Stromal cell of bone marrow (primary cell): Measurements from ENCODE around the gene RBP5.
"Not testable (repeated sequence)": the region's sequence is repeated elsewhere in the genome, so short reads cannot be mapped to it uniquely, and the experiment has no call there.

ENCODE experiments used
- DNase-seq: peaks from one replicate; pipeline ENCODE4 v3.0.0-alpha.2; 2012; ENCODE audit warnings: low read depth

The RBP5 gene

GRCh38 chr12:7122811-7123769 lies 5.6 kb downstream of the RBP5 start:
- DNase-seq: no peak

DNA sequence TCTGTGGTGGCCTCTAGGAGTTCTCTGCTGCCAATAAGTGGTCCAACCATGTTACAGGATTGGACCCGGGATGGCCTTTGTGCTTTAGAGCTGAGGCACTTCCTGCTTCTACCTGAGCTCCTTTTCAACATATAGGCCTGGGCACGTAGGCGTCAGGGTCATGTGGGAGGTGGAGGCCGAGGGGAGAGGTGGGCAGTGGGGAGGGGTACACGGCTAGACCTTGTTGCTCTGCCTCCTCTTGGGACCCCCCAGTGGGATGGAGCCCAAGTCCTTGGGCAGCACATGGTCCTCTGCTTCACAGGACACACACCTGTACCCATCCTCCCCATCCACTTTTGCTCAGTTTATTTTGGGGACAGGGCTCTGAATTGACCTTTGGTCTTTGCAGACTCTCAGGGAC lies 7.4 kb downstream of the RBP5 start:
- no peak for DNase-seq

DNA sequence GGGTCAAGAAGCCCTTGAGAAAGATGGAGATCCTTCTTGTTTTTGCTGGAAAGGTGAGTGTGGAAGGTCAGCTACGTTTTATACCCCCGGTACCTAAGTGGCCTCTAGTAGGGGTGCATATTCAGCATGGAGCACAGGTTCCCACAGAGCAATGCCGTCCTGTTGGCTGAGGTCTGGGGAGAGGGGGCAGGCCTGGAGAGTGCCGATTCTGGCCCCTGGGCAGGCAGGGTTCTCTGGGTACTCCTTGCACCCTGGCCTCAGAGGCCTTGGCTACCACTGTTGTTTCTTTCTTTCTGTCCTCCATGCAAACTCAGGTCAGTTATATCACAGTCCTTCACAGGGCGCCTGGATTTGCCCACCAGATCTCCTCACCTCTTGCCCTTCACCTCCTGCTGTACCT lies 8.5 kb downstream of the RBP5 start:
- DNase-seq: no peak

GRCh38 chr12:7118881-7119280 lies 9.8 kb downstream of the RBP5 start:
- no peak for DNase-seq

DNA sequence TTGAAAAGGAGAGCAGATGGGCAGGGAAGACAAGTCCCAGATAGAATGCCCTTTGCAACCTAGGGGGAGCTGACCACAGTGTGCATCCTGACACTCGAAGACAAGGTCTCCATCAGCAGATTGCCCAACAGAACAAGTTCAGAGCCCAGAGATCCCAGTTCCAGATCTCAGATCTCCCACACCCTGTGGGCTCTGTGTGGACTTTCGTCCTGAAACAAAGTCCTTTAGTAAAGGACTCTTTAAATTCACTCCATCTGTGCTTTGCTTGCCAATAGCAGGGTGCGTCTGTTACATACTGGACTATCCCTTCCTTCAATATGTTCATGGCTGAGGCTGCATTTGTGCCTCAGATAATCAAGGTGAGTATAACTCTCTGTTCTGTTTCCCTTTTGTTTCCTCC lies 11.0 kb downstream of the RBP5 start:
- no peak for DNase-seq

DNA sequence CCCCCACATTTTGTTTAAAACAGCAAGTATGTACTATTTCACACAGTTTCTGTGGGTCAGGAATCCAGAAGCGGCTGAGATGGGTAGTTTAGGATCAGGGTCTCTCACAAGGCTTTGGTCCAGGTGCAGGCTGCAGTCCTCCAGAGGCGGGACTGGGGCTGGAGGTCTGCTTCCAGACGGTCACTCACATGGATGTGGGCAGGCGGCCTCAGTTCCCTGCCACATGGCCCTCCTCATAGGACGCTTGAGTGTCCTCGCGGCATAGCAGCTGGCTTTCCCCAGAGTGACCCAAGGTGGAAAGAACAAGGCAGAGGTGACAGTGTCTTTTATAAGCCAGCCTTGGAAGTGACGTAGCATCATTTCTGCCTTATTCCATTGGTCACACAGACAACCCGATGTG lies 11.8 kb downstream of the RBP5 start:
- DNase-seq: no peak

DNA sequence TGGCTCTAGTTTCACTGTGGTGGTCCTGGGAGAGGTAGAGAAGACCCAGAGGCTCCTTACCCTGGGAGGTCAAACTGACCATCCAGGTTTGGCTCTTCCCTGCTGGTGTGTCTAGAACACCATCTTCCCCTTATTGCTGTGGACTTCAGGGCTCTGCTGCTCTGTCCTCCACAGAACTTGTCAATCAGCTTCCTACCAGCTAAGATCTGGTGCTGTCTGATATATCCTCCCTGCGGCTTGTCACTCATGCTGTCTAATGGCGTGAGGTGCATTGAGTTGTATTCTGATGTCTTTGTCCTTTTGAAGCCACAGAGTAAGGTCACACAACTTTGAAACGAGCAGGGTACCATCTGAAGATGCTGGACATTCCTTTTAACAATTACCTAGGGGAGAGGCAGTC lies 12.5 kb downstream of the RBP5 start:
- no peak for DNase-seq

DNA sequence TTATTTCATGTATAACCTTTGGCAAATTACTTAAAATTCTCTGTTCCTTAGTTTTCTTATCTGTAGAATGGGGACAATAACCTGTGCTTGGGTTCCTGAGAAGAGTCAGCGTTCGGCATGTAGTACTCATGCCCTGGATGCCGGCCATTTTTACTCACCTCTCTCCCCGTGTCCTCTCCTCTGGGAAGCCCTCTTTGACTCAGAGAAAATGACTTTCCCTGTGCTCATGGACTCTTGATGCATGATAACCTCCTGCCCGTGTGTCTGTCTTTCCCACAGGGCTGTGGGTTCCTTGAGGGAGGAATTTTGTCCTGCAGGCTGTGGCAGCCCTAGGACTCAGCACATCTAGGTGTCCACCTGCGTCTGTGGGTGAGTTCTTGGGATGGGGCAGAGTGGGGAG lies 13.8 kb downstream of the RBP5 start:
- no peak for DNase-seq

DNA sequence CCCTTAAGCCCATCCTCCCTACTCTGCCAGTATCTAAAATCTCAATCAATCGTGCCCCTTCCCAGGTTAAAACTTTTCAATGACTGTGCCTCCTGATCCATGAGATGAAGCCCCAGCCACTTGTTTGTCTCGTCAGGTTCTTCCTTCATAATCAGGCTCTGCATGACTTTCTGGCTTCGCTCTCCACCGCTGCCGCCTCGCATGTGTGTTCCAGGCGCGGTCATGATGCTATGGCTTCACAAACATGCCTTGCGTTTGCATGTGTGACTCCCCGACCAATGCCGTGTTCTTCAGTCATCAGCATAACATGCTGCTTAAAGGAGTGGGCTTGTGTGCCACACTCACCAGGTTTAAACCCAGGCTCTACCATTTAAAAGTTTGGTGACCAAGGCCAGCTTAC lies 14.7 kb downstream of the RBP5 start:
- no peak for DNase-seq

DNA sequence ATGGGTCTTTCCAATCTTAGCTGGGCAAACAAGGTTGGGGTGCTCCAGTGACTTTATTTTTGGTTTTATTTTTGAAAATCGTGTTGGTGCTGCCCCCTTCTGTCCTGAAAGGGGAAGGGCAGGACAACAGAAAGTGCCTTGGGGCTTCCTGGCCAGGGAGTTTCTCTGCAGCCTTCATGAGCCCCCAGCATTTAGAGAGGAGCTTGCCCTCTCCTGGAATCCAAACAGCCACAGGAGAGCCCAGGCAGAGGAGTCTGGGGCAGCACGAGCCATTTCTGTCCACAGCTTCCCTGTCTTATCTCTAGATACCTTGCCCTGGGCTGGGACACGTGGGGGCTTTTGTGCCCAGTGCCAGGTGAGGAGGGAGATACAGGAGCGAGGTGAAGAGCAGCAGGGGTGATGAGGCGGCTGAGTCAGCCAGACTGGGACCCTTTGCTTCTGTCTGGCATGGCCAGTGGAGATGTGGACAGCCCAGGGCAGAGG lies 15.3 kb downstream of the RBP5 start:
- DNase-seq: no peak

- DNase-seq: no peak
Measured at GRCh38 chr12:7112041-7112440, 16.6 kb downstream of the RBP5 start.

DNA sequence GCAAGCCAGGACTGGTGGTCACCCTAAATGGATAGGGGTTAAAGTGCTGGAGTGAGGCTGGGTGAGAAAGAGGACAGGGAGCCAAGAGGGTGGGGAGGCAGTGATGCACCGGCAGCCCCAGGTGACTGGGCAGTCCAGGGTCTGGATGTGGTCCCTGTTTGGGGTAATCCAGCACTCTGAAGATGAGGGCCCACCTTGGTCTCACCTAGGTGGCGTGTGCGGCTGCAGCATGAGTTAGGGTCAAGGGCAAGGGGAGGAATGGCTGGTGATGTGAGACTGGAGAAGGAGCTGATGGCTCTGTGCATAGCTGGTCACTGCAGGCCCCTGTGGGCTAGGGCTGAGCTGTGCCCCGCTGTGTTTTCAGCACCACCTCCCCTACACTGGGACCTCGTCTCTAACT lies 18.0 kb downstream of the RBP5 start:
- DNase-seq: no peak

DNA sequence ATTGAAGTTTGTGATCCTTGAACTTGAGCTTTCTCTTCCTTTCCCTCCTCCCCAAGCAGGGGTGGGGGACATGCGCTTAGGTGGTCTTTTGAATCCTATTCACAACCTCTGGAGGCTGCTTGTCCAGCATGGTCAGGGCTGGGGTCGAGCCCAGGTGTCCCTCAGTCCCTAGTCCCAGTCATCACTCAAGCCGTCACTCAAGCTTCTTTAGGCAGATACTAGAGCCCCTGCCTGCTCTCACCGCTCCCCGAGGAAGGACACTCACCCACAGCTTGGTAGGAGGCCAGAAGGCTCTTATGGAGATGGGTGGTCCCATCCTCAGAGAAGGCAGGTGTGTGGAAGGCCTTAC lies 19.1 kb downstream of the RBP5 start:
- no peak for DNase-seq

GRCh38 chr12:7108796-7109571 lies 19.7 kb downstream of the RBP5 start, which contains the start of gene C1RL:
Gene C1RL (minus strand): TSS chr12:7109214. CDS start chr12:7109180, 34 bp downstream.
- peak; percentile 81 for DNase-seq

DNA sequence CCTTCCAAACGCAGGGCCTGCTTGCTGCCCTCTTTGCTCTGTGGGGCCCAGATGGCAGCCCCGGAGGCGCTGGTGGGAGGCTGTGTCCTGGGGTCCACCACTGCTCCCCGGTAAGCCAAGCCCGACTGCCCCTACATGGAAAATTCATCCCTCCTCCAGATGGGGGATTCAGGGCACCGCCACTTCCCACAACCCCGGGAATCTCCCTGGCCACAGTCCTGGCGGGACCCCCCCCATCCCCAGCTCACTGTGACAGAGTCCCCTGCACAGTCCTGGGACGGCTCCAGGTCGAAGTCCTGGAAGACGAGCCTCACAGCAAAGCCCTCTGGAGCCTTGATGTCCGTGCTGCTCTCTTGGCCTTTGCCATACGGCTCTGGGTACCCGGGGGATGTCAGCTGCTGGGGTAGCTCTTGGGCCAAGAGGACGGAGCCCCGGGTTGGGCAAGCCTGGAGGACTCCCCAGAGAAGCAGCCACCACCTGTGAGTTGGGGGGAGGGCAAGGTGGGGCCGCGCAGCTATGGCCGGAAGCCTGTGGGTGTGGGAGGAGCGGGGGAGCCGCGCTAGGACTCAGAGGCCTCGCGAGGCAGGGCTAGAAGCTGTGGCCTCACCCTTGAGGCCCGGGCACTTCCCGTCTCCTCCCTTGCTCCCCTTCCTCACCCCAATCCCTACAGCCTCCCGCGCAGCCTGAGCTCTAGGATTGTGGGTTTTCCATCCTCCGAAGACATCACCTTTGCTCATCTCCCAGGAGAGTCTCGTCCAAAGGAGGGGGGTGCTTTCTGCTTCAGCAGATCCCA lies 20.5 kb downstream of the RBP5 start:
- DNase-seq: no peak

GRCh38 chr12:7107636-7108002 lies 21.1 kb downstream of the RBP5 start:
- no peak for DNase-seq

DNA sequence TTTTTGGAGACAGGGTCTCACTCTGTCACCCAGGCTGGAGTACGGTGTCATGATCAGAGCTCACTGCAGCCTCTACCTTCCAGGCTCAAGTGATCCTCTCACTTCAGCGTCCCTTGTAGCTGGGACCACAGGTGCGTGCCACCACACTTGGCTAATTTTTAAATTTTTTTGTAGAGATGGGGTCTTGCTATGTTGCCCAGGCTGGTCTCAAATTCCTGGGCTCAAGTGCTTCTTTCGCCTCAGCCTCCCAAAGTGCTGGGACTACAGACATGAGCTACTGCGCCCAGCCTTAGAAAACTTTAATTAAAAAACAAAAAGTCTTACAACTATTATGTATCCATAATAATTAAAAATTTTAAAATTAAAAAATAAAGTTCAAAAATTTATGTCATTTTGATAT lies 21.5 kb downstream of the RBP5 start:
- DNase-seq: not testable (repeated sequence)

DNA sequence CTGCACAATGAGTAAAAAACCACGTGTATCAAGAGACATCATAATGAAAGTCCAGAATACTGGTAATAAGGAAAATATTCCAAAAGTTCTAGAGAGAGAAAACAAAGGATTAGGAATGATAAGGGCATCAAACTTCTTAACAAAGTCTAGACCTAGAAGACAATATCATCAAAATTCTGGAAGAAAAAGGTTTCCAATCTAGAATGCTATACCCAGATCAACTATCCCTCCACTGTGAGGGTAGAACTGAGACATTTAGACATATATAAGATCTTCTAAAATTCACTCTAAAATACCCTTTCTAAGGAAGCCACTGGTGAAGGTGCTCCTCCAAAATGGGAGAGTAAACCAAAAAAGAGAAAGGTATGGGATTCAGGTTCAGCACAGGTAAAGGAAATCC lies 22.6 kb downstream of the RBP5 start:
- DNase-seq: no peak

DNA sequence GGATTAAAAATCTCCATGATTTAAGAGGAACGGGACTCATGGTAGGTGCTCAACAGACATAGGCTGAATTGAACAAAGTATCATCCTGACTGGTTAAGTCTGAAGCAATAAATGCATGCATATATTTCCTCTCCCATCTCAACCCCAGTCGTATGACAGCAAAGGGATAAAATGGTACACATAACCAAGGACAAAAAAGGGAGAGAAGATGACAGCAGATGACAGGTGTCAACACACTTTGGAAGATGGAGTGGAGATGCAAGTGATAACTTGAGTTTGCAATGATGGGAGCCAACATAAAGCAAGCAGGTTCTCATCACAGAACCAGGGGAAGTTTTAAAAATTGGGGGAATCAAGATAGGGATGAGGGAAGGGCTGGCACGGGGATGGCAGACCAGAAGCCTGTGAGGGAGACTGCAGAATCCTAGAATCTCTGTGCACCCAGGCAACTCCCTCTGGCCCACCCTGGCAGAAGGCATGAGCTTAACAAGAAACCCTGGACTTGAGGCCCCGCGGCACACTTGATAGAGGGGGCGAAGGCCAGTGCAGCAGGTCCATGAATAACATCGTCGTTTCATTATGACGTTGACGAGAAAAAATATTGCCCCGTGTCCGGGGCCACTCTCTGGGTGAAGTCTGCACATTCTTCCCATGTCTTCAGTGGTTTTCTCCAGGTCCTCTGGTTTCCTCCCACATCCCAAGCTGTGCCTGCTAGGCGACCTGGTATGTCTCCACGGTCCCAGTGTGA lies 24.7 kb downstream of the RBP5 start:
- DNase-seq: no peak

DNA sequence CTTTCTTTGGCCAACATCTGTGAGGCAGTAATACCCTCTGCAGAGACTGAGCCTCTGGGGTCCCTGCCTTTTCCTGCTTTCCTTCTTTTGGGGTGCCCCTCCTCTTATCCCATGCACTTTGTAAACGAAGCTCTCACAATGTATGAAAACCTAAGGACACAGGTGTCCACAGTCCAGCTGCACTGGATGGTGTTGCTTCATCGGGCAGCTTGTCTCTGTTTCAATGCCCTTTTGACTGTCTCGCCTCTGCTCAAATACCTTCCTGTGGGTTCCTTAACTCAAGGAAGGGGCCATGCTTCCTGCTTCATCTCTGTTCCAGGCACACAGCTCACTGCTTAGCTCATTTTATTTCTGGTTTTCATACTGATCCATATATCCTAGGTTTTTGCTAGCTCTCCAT lies 26.1 kb downstream of the RBP5 start:
- no peak for DNase-seq

- DNase-seq: no peak
Measured at GRCh38 chr12:7101694-7102131, 27.0 kb downstream of the RBP5 start.
